Measurements from ENCODE around the gene SARDH.

DNA sequence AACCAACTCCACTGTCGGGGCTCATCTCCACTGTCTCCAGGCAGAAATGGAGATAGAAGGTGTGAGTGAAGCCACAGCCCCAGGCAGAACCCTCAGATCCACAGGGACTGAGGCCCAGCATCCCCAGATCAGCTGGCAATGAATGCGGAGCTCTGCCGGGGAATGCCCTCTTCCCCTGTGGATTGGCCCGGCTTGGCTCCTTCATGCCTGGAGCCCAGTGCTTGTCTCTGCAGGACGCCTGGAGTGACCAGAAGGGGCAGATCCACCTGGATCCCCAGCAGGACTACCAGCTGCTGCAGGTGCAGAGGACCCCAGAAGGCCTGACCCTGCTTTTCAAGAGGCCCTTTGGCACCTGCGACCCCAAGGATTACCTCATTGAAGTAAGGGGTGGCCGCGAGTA, 98.5 kb downstream of the SARDH start:
- TF ChIP-seq, protein P1, sequence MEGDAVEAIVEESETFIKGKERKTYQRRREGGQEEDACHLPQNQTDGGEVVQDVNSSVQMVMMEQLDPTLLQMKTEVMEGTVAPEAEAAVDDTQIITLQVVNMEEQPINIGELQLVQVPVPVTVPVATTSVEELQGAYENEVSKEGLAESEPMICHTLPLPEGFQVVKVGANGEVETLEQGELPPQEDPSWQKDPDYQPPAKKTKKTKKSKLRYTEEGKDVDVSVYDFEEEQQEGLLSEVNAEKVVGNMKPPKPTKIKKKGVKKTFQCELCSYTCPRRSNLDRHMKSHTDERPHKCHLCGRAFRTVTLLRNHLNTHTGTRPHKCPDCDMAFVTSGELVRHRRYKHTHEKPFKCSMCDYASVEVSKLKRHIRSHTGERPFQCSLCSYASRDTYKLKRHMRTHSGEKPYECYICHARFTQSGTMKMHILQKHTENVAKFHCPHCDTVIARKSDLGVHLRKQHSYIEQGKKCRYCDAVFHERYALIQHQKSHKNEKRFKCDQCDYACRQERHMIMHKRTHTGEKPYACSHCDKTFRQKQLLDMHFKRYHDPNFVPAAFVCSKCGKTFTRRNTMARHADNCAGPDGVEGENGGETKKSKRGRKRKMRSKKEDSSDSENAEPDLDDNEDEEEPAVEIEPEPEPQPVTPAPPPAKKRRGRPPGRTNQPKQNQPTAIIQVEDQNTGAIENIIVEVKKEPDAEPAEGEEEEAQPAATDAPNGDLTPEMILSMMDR (conservative IDR thresholded peaks at IDR 0.05 in 1 of 2, IDR thresholded peaks at IDR 0.05 in 1 of 2; ENCODE audit: low read depth in 1 of 2, low read length in 2 of 2): no peak
- TF ChIP-seq EZH2 (IDR thresholded peaks at IDR 0.05; ENCODE audit: low read length, missing control alignments): no peak

Measured in fibroblast of lung (primary cell).